Naive thymus-derived CD4-positive, alpha-beta T cell (primary cell): ENCODE results near the gene ZNF468. TPM values are rescaled to one million over a fixed set of nuclear protein-coding genes. Genes with fewer than 3 reads are reported as not detected.
"Not testable (repeated sequence)": the region's sequence is repeated elsewhere in the genome, so short reads cannot be mapped to it uniquely, and the experiment has no call there.

Source experiments
- ATAC-seq: fragments of 150-1000 bp; cut with Tn5 transposase; 2 replicates; pipeline ENCODE4 v1.10.0; 2021; ENCODE audit warnings: mild to moderate bottlenecking, moderate library complexity
- CTCF ChIA-PET: fragments of 350-600 bp; sonication (Branson Sonifier 250); formaldehyde crosslinking; loops from one replicate; lab custom pipeline; 2021; ENCODE audit warnings: antibody characterized with exemption; lab: Charles Lee
- POLR2A ChIA-PET: fragments of 350-600 bp; sonication (Branson Sonifier 250); formaldehyde crosslinking; loops from one replicate; lab custom pipeline; 2021; ENCODE audit warnings: antibody characterized with exemption, inconsistent platforms; lab: Charles Lee
- DNase-seq, 9 donors: peaks; one replicate each; pipeline versions ENCODE4 v3.0.0 to v3.0.0-alpha.2; 2020 to 2022; ENCODE audit warnings: mixed read lengths in 1 of 9
- H3K27ac ChIP-seq: one replicate; pipeline ENCODE4 v1.7.0; 2013; ENCODE audit warnings: mild to moderate bottlenecking, low read depth, low read length, moderate library complexity
- H3K27me3 ChIP-seq, 2 donors: one replicate each; pipeline ENCODE4 v1.7.0; 2013; ENCODE audit warnings: low read length in 2 of 2, mild to moderate bottlenecking in 2 of 2, moderate library complexity in 2 of 2; ENCODE audit not compliant: control insufficient read depth in 2 of 2, insufficient read depth in 2 of 2
- H3K36me3 ChIP-seq, 3 experiments: 1 replicate in 2 of 3; 2 replicates in 1 of 3; pipeline ENCODE4 v1.7.0; 2013; ENCODE audit warnings: low read length in 3 of 3, mild to moderate bottlenecking in 3 of 3, moderate library complexity in 1 of 3; ENCODE audit not compliant: insufficient read depth in 3 of 3, control insufficient read depth in 2 of 3
- H3K4me1 ChIP-seq, 2 donors: one replicate each; pipeline ENCODE4 v1.7.0; 2013; ENCODE audit warnings: low read length in 2 of 2, mild to moderate bottlenecking in 2 of 2, moderate library complexity in 1 of 2; ENCODE audit not compliant: control insufficient read depth in 2 of 2, insufficient read depth in 2 of 2
- H3K4me3 ChIP-seq: 2 replicates; pipeline ENCODE4 v1.7.0; 2013; ENCODE audit warnings: mild to moderate bottlenecking, low read length
- H3K9me3 ChIP-seq, 3 experiments: 1 replicate in 2 of 3; 2 replicates in 1 of 3; pipeline ENCODE4 v1.7.0; 2013; ENCODE audit warnings: low read length in 3 of 3; ENCODE audit not compliant: control insufficient read depth in 2 of 3
- H3K27ac Mint-ChIP-seq, 9 donors: one replicate each; pipeline ENCODE4 v1.8.0; 2020 to 2022; ENCODE audit warnings: mixed read lengths in 9 of 9, mild to moderate bottlenecking in 8 of 9, moderate library complexity in 5 of 9, inconsistent platforms in 2 of 9
- H3K27me3 Mint-ChIP-seq, 5 donors: one replicate each; pipeline ENCODE4 v1.8.0; 2021 to 2022; ENCODE audit warnings: mixed read lengths in 5 of 5, mild to moderate bottlenecking in 1 of 5
- H3K36me3 Mint-ChIP-seq, 5 donors: one replicate each; pipeline ENCODE4 v1.8.0; 2020 to 2022; ENCODE audit warnings: mixed read lengths in 5 of 5, mild to moderate bottlenecking in 3 of 5, inconsistent platforms in 1 of 5
- H3K4me1 Mint-ChIP-seq, 7 donors: one replicate each; pipeline ENCODE4 v1.8.0; 2020 to 2022; ENCODE audit warnings: mixed read lengths in 7 of 7, mild to moderate bottlenecking in 3 of 7, inconsistent platforms in 1 of 7
- H3K4me3 Mint-ChIP-seq, 10 donors: one replicate each; pipeline ENCODE4 v1.8.0; 2020 to 2022; ENCODE audit warnings: mild to moderate bottlenecking in 10 of 10, mixed read lengths in 10 of 10, moderate library complexity in 6 of 10, inconsistent platforms in 2 of 10
- H3K9me3 Mint-ChIP-seq, 11 donors: one replicate each; pipeline ENCODE4 v1.8.0; 2020 to 2022; ENCODE audit warnings: mixed read lengths in 11 of 11, mild to moderate bottlenecking in 4 of 11, inconsistent platforms in 1 of 11, moderate library complexity in 1 of 11
- intact Hi-C, 2 donors: fragments of 100-400 bp; cut with micrococcal nuclease; formaldehyde crosslinking; loops; one replicate each; pipeline ENCODE4 v1.15.1; 2023
- polyA plus RNA-seq, 2 donors: library from polyadenylated mRNA; unstranded; fragments of 300-500 nt; fragmentation: Illumina TruSeq; gene quantifications; one replicate each; pipeline ENCODE4 v1.2.3, GENCODE V29; 2021
- total RNA-seq, 6 experiments: library from RNA in 5 of 6; stranded (reverse) in 5 of 6; gene quantifications; 1 replicate in 5 of 6; 2 replicates in 1 of 6; pipeline ENCODE4 v1.2.3 and lab custom pipeline; 2021 to 2026

ZNF468 gene
- total and polyA plus RNA-seq, 7 experiments from 2014 or later = 10.7 to 26.7 (median 21.7) TPM

DNA sequence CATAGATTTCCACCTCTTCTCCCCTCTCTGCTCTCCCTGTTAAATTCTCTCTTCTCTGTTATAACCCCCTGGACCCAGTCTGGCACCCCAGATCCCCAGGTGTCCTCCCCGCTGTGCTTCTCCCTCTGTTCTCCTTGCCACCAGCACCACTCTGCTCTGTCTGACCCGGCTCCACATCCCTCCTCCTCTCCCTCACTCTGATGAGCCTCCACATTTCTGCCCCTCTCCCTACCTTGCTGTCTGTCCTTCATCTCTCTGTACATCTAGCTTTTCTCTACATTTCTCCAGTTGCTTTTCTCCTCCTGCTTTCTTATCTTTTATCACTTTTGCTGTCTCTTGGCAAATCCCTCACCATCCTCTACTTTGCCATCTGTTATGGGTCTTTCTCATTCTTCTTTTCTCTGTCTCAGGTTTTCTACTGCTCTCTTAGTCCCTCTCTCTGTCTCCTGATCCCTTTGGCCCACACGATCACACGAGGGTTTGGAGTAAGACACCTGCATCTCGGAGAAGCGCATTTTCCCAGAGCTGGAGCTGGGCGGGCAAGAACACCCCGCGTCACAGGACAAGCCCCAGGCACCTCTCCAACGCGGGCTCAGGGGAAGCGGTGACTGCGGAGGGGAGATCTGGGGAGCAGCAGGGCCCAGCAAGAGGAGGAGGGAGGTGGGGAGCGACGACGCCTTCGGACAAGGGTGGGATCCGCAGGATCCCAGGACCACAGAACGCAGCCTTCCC lies 36.8 kb downstream of the ZNF468 start:
- H3K4me1 ChIP-seq, CTCF ChIA-PET, H3K9me3 ChIP-seq, H3K27me3 ChIP-seq, H3K27me3 Mint-ChIP-seq, POLR2A ChIA-PET: not testable (repeated sequence)
- peak in 4 of 9 donors; percentile 8 to 36 (median 13) for DNase-seq
- H3K27ac ChIP-seq = peak overlapping the region; percentile 71
- peaks cover 0 to 23% (median 4%) of the 10 kb centered on the region in 3 experiments for H3K36me3 ChIP-seq
- peaks cover 11 to 29% (median 17%) of the 10 kb centered on the region in 7 donors for H3K4me1 Mint-ChIP-seq
- peak overlapping the region; percentile 79 to 97 (median 92) for H3K4me3 Mint-ChIP-seq
- peak; percentile 23 for ATAC-seq
- peak overlapping the region; percentile 60 to 90 (median 84) for H3K27ac Mint-ChIP-seq
- H3K4me3 ChIP-seq = peak overlapping the region; percentile 71
- intact Hi-C loops = loop anchor here in 1 of 2 donors (1.0 to 5.0 kb wide), 3 partner anchors 37 to 551 kb away; partner anchors contain the start of genes ZNF468 and ZNF766
- H3K36me3 Mint-ChIP-seq = peaks cover 14 to 39% (median 36%) of the 10 kb centered on the region in 5 donors
- H3K9me3 Mint-ChIP-seq = peaks cover 0 to 74% (median 27%) of the 10 kb centered on the region in 11 donors

DNA sequence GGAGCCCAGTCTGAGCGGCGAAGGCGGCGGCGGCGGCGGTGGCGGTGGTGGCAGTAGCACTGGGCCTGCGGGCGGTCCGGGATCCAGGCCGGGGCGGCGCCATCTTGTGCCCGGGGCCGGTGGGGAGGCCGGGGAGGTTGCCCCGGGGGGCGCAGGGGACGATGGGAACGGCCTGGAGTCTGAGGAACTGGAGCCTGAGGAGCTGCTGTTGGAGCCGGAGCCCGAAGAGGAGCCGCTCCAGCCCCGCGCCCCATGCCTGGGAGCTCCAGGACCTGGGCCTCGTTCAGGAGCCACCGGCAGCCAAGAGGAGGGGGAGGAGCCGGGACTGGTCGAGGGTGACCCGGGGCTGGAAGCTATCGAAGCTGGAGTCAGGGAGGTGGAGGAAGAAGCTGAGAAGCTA lies 47.6 kb downstream of the ZNF468 start:
- ChIA-PET CTCF (no interaction called here), POLR2A (no interaction called here)
- DNase-seq (no peak), ATAC-seq (no peak)
- H3K27me3 Mint-ChIP-seq = no peaks in the 10 kb centered on the region
- H3K4me3 Mint-ChIP-seq = no peak overlapping the region
- Histone ChIP-seq H3K27me3 (no peaks in the 10 kb centered on the region), H3K36me3 (peaks cover 4 to 60% (median 4%) of the 10 kb centered on the region in 3 experiments), H3K4me3 (no peak overlapping the region), H3K4me1 (no peaks in the 10 kb centered on the region), H3K9me3 (peaks cover 0 to 45% (median 4%) of the 10 kb centered on the region in 3 experiments), H3K27ac (no peak overlapping the region)
- intact Hi-C loops = no loop called here
- peaks cover 0 to 74% (median 38%) of the 10 kb centered on the region in 11 donors for H3K9me3 Mint-ChIP-seq
- peaks cover 27 to 67% (median 56%) of the 10 kb centered on the region in 5 donors for H3K36me3 Mint-ChIP-seq
- no peak overlapping the region for H3K27ac Mint-ChIP-seq
- H3K4me1 Mint-ChIP-seq = no peaks in the 10 kb centered on the region

DNA sequence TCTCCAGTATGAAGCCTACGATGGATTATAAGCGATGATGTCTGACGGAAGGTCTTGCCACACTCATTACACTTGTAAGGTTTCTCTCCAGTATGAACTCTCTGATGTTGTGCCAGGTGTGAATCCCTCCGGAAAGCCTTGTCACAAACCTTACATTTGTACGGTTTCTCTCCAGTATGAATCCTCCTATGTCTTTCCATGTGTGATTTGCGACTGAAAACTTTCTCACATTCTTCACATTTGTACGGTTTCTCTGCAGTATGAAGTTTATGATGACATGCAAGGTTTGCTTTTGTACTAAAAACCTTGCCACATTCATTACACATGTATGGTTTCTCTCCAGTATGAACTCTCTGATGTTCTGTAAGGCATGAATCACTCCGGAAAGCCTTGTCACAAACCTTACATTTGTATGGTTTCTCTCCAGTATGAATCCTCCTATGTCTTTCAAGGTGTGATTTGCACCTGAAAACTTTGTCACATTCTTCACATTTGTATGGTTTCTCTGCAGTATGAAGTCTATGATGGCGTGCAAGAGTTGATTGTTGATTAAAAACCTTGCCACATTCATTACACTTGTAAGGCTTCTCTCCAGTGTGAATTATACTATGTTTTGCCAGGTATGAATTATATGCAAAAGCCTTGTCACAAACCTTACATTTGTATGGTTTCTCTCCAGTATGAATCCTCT lies 57.3 kb downstream of the ZNF468 start:
- CTCF ChIA-PET, H3K27me3 Mint-ChIP-seq, H3K27ac Mint-ChIP-seq, ATAC-seq, POLR2A ChIA-PET, DNase-seq, H3K27ac ChIP-seq, H3K4me3 Mint-ChIP-seq, H3K4me1 Mint-ChIP-seq, H3K27me3 ChIP-seq, H3K4me1 ChIP-seq, intact Hi-C loops: not testable (repeated sequence)
- H3K9me3 ChIP-seq = peaks cover 24 to 90% (median 42%) of the 10 kb centered on the region in 3 experiments
- Mint-ChIP-seq H3K9me3 (peaks cover 23 to 98% (median 77%) of the 10 kb centered on the region in 11 donors), H3K36me3 (peaks cover 49 to 87% (median 60%) of the 10 kb centered on the region in 5 donors)
- H3K36me3 ChIP-seq = peaks cover 12 to 48% (median 25%) of the 10 kb centered on the region in 3 experiments
- H3K4me3 ChIP-seq = peak overlapping the region; percentile 14

DNA sequence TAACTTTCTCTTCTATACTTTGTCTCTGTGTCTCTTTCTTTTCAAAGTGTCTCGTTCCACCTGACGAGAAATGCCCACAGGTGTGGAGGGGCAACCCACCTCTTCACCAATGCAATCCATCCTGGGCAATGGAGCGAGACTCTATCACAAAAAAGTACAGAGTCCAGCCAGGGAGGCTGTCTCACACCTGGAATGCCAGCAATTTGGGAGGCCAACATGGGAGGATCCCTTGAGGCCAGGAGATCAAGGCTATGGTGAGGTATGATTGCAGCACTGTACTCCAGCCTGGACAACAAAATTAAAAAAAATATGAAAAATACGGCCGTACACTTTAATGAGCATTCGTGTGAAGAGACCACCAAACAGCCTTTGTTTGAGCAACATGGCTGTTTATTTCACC lies 68.0 kb downstream of the ZNF468 start:
- Mint-ChIP-seq H3K4me3 (peak overlapping the region in 6 of 10 donors; percentile 6 to 92 (median 42)), H3K4me1 (peaks cover 19 to 35% (median 30%) of the 10 kb centered on the region in 7 donors), H3K9me3 (peaks cover 10 to 87% (median 34%) of the 10 kb centered on the region in 11 donors), H3K27ac (no peak overlapping the region), H3K27me3 (no peaks in the 10 kb centered on the region), H3K36me3 (peaks cover 10 to 33% (median 24%) of the 10 kb centered on the region in 5 donors)
- ATAC-seq (no peak), DNase-seq (no peak)
- peaks cover 0 to 10% (median 5%) of the 10 kb centered on the region in 3 experiments for H3K9me3 ChIP-seq
- intact Hi-C loops = loop anchor here (5.0 to 10.0 kb wide), 3 partner anchors 108 to 175 kb away; partner anchors contain the start of genes ZNF320 (in 1 of the 2), ZNF816 (in 1 of the 2) and ZNF888 (in 1 of the 2)
- no peak overlapping the region for H3K4me3 ChIP-seq
- H3K27ac ChIP-seq = no peak overlapping the region
- ChIA-PET CTCF (no interaction called here), POLR2A (no interaction called here)
- H3K36me3 ChIP-seq = no peaks in the 10 kb centered on the region
- peaks cover 0 to 3% of the 10 kb centered on the region in 2 donors for H3K4me1 ChIP-seq
- no peaks in the 10 kb centered on the region for H3K27me3 ChIP-seq

Other genes starting within 250 kb of the ZNF468 start
- gene ZNF83, start 219.3 kb downstream of the ZNF468 start, total RNA-seq = 100 to 1,000 TPM in 2 of 5 experiments, 10 to 100 TPM in 3; 49.7 to 113 (median 70.5) TPM
- gene ZNF83, start 219.3 kb downstream of the ZNF468 start, polyA plus RNA-seq = 10 to 100 TPM; 17.2 to 21.8 TPM
- gene ZNF611, start 122.6 kb downstream of the ZNF468 start, total RNA-seq = 10 to 100 TPM; 23.4 to 56.0 (median 36.8) TPM
- gene ZNF611, start 122.6 kb downstream of the ZNF468 start, polyA plus RNA-seq = 10 to 100 TPM; 32.6 to 43.5 TPM
- gene ZNF600, start 70.8 kb downstream of the ZNF468 start, total RNA-seq = 10 to 100 TPM in 4 of 5 experiments, 1 to 10 TPM in 1; 6.7 to 30.0 (median 19.8) TPM
- gene ZNF600, start 70.8 kb downstream of the ZNF468 start, polyA plus RNA-seq = 10 to 100 TPM in 1 of 2 donors, 1 to 10 TPM in 1; 5.2 to 17.2 TPM
- gene ZNF28, start 36.0 kb downstream of the ZNF468 start, total RNA-seq = 10 to 100 TPM in 3 of 5 experiments, 1 to 10 TPM in 2; 6.5 to 26.0 (median 21.0) TPM
- gene ZNF28, start 36.0 kb downstream of the ZNF468 start, polyA plus RNA-seq = 10 to 100 TPM; 10.2 to 14.4 TPM
- gene ZNF320, start 40.0 kb upstream of the ZNF468 start, total RNA-seq = 10 to 100 TPM in 3 of 5 experiments, 1 to 10 TPM in 2; 4.5 to 13.4 (median 11.6) TPM
- 1 to 10 TPM; 5.4 to 7.1 TPM for gene ZNF320, start 40.0 kb upstream of the ZNF468 start, polyA plus RNA-seq
- gene ZNF888, start 65.8 kb upstream of the ZNF468 start, total RNA-seq = 1 to 10 TPM; 2.1 to 7.2 (median 6.0) TPM
- 1 to 10 TPM; 1.3 to 2.5 TPM for gene ZNF888, start 65.8 kb upstream of the ZNF468 start, polyA plus RNA-seq
- gene ZNF816, start 105.3 kb upstream of the ZNF468 start, total RNA-seq = 10 to 100 TPM in 3 of 5 experiments, 1 to 10 TPM in 2; 5.0 to 25.7 (median 11.0) TPM
- 10 to 100 TPM; 14.0 to 27.7 TPM for gene ZNF816, start 105.3 kb upstream of the ZNF468 start, polyA plus RNA-seq
- not detected for gene ERVV-1, start 156.3 kb upstream of the ZNF468 start, total RNA-seq
- not detected for gene ERVV-1, start 156.3 kb upstream of the ZNF468 start, polyA plus RNA-seq
- gene ERVV-2, start 187.1 kb upstream of the ZNF468 start, total RNA-seq = not detected
- gene ERVV-2, start 187.1 kb upstream of the ZNF468 start, polyA plus RNA-seq = not detected
- gene ZNF160, start 245.8 kb upstream of the ZNF468 start, total RNA-seq = 10 to 100 TPM; 39.1 to 75.3 (median 52.9) TPM
- gene ZNF160, start 245.8 kb upstream of the ZNF468 start, polyA plus RNA-seq = 10 to 100 TPM; 24.2 to 32.6 TPM